Caco-2 (cell line): ENCODE measurements around the gene ELOVL1. TPM values are rescaled to one million over a fixed set of nuclear protein-coding genes. Genes with fewer than 3 reads are reported as not detected.
"Not testable (repeated sequence)": the region's sequence is repeated elsewhere in the genome, so short reads cannot be mapped to it uniquely, and the experiment has no call there.

ENCODE experiments used
- BruUV-seq: library from RNA; stranded (reverse); fragments of 400-500 nt; replicated peaks from 2 replicates; lab custom pipeline; 2021; lab: Mats Ljungman, UMichigan
- CTCF ChIA-PET: fragments of 300-600 bp; sonication (Branson Sonifier 250); formaldehyde crosslinking; loops from one replicate; lab custom pipeline; 2022; ENCODE audit warnings: antibody characterized with exemption; lab: Charles Lee
- POLR2A ChIA-PET: fragments of 300-600 bp; sonication (Branson Sonifier 250); formaldehyde crosslinking; loops from one replicate; lab custom pipeline; 2022; ENCODE audit warnings: antibody characterized with exemption; lab: Charles Lee
- DNase-seq, 2 experiments: peaks; one replicate each; pipeline versions ENCODE4 v3.0.0 to v3.0.0-alpha.2; 2020 to 2022
- H3K27me3 ChIP-seq: replicated peaks from 2 replicates; pipeline ENCODE4 v1.6.0; 2011; ENCODE audit warnings: low read length; ENCODE audit not compliant: control insufficient read depth, insufficient read depth
- H3K36me3 ChIP-seq: 2 replicates; pipeline ENCODE4 v1.5.1; 2011; ENCODE audit warnings: low read length; ENCODE audit not compliant: control insufficient read depth, insufficient read depth
- H3K4me1 ChIP-seq: fragments of 250-450 bp; sonication (Bioruptor Pico); 2 replicates; pipeline ENCODE4 v1.5.1; 2020; ENCODE audit warnings: mild to moderate bottlenecking
- H3K4me3 ChIP-seq: 2 replicates; pipeline ENCODE4 v1.5.1; 2011; ENCODE audit warnings: low read depth, mild to moderate bottlenecking, control low read depth, low read length
- H3K9me3 ChIP-seq: fragments of 250-450 bp; sonication (Bioruptor Pico); 2 replicates; pipeline ENCODE4 v1.5.1; 2020; ENCODE audit warnings: mild to moderate bottlenecking, moderate library complexity
- H3K27ac Mint-ChIP-seq: one replicate; pipeline ENCODE4 v1.8.0; 2022; ENCODE audit warnings: mixed read lengths; ENCODE audit not compliant: unreplicated experiment
- H3K27me3 Mint-ChIP-seq: one replicate; pipeline ENCODE4 v1.8.0; 2022; ENCODE audit warnings: mixed read lengths; ENCODE audit not compliant: insufficient read depth, unreplicated experiment
- H3K36me3 Mint-ChIP-seq: one replicate; pipeline ENCODE4 v1.8.0; 2022; ENCODE audit warnings: mild to moderate bottlenecking, mixed read lengths; ENCODE audit not compliant: insufficient read depth, unreplicated experiment
- H3K4me1 Mint-ChIP-seq: one replicate; pipeline ENCODE4 v1.8.0; 2022; ENCODE audit warnings: low read depth, mixed read lengths; ENCODE audit not compliant: unreplicated experiment
- H3K4me3 Mint-ChIP-seq: one replicate; pipeline ENCODE4 v1.8.0; 2022; ENCODE audit warnings: mild to moderate bottlenecking, moderate library complexity, mixed read lengths; ENCODE audit not compliant: unreplicated experiment
- H3K9me3 Mint-ChIP-seq: one replicate; pipeline ENCODE4 v1.8.0; 2022; ENCODE audit warnings: mixed read lengths; ENCODE audit not compliant: unreplicated experiment
- CTCF ChIP-seq, 2 experiments: fragments of 200-600 bp in 1 of 2; IDR thresholded peaks; 1 replicate in 1 of 2; 2 replicates in 1 of 2; pipeline versions ENCODE4 v1.5.1 to v1.8.0; 2011 to 2022; ENCODE audit warnings: antibody characterized with exemption in 1 of 2, control low read depth in 1 of 2, inconsistent platforms in 1 of 2, low read depth in 1 of 2, low read length in 1 of 2, mild to moderate bottlenecking in 1 of 2, moderate library complexity in 1 of 2; ENCODE audit not compliant: insufficient read depth in 1 of 2, severe bottlenecking in 1 of 2, unreplicated experiment in 1 of 2
- intact Hi-C: fragments of 100-400 bp; cut with micrococcal nuclease; formaldehyde crosslinking; loops from one replicate; pipeline ENCODE4 v1.10.0; 2022; ENCODE audit not compliant: unreplicated experiment
- total RNA-seq: library from RNA; stranded (reverse); gene quantifications from 2 replicates; pipeline ENCODE4 v1.2.3, GENCODE V29; 2022

Gene ELOVL1
- total RNA-seq, 1 experiment from 2014 or later = 66.8 TPM

- intact Hi-C loops = no loop called here
- Histone ChIP-seq H3K4me1 (no peaks in the 10 kb centered on the region), H3K9me3 (no peaks in the 10 kb centered on the region), H3K36me3 (no peaks in the 10 kb centered on the region), H3K4me3 (no peak overlapping the region), H3K27me3 (no peaks in the 10 kb centered on the region)
- no peak for TF ChIP-seq CTCF (IDR thresholded peaks at IDR 0.05; ENCODE audit: insufficient read depth in 1 of 2, low read depth in 1 of 2, low read length in 1 of 2, severe bottlenecking in 1 of 2, unreplicated experiment in 1 of 2)
- peaks cover 11% of the 10 kb centered on the region for H3K36me3 Mint-ChIP-seq
- CTCF ChIA-PET = no interaction called here
- no peak overlapping the region for H3K4me3 Mint-ChIP-seq
- no peaks in the 10 kb centered on the region for H3K4me1 Mint-ChIP-seq
- H3K9me3 Mint-ChIP-seq = no peaks in the 10 kb centered on the region
- H3K27me3 Mint-ChIP-seq = no peaks in the 10 kb centered on the region
- H3K27ac Mint-ChIP-seq = no peak overlapping the region
- POLR2A ChIA-PET = no interaction called here
- no peak for DNase-seq
- BruUV-seq = no TSS peak
Observed at GRCh38 chr1:43402089-43402865, 34.5 kb upstream of the ELOVL1 start.

- H3K27me3 ChIP-seq, H3K9me3 ChIP-seq, H3K9me3 Mint-ChIP-seq, H3K4me1 ChIP-seq, intact Hi-C loops, CTCF ChIA-PET, H3K4me1 Mint-ChIP-seq, H3K4me3 ChIP-seq, H3K27ac Mint-ChIP-seq, DNase-seq, H3K4me3 Mint-ChIP-seq, H3K27me3 Mint-ChIP-seq, H3K36me3 ChIP-seq, BruUV-seq, H3K36me3 Mint-ChIP-seq, POLR2A ChIA-PET: not testable (repeated sequence)
Observed at GRCh38 chr1:43400441-43400840, 32.6 kb upstream of the ELOVL1 start.

- ChIA-PET POLR2A (no interaction called here), CTCF (no interaction called here)
- no peaks in the 10 kb centered on the region for H3K27me3 ChIP-seq
- Mint-ChIP-seq H3K36me3 (no peaks in the 10 kb centered on the region), H3K4me3 (no peak overlapping the region), H3K27me3 (no peaks in the 10 kb centered on the region), H3K9me3 (no peaks in the 10 kb centered on the region), H3K27ac (no peak overlapping the region), H3K4me1 (no peaks in the 10 kb centered on the region)
- no peaks in the 10 kb centered on the region for H3K9me3 ChIP-seq
- intact Hi-C loops = no loop called here
- H3K36me3 ChIP-seq = no peaks in the 10 kb centered on the region; the same call in 1 of the 2 replicates
- no peaks in the 10 kb centered on the region for H3K4me1 ChIP-seq
- DNase-seq = no peak
- no peak for TF ChIP-seq CTCF (IDR thresholded peaks at IDR 0.05; ENCODE audit: insufficient read depth in 1 of 2, low read depth in 1 of 2, low read length in 1 of 2, severe bottlenecking in 1 of 2, unreplicated experiment in 1 of 2)
- no peak overlapping the region for H3K4me3 ChIP-seq
- no TSS peak for BruUV-seq
Observed at GRCh38 chr1:43398227-43398626, 30.4 kb upstream of the ELOVL1 start.
